KBM-7 (cell line): Measurements from ENCODE around the gene NCAM1.

ENCODE experiments used
- DNase-seq: peaks from one replicate; pipeline ENCODE4 v3.0.0-alpha.2; 2015
- in situ Hi-C: fragments of 300-500 bp; cut with MboI; formaldehyde crosslinking; loops from 2 replicates; pipeline ENCODE4 v1.14.3; 2020; ENCODE audit warnings: low sequenced_read_pairs, low pct_unique_long_range_greater_than_20kb, mixed read lengths

Gene NCAM1

GRCh38 chr11:113073290-113073953, 112.2 kb downstream of the NCAM1 start:
- DNase-seq = no peak
- in situ Hi-C loops = no loop called here

- in situ Hi-C loops = no loop called here
- no peak for DNase-seq
Observed at GRCh38 chr11:113075586-113076095, 114.4 kb downstream of the NCAM1 start.

- in situ Hi-C loops = no loop called here
- no peak for DNase-seq
Observed at GRCh38 chr11:113077379-113077778, 116.2 kb downstream of the NCAM1 start.

GRCh38 chr11:113082341-113082955, 121.2 kb downstream of the NCAM1 start:
- no peak for DNase-seq
- in situ Hi-C loops = no loop called here

DNA sequence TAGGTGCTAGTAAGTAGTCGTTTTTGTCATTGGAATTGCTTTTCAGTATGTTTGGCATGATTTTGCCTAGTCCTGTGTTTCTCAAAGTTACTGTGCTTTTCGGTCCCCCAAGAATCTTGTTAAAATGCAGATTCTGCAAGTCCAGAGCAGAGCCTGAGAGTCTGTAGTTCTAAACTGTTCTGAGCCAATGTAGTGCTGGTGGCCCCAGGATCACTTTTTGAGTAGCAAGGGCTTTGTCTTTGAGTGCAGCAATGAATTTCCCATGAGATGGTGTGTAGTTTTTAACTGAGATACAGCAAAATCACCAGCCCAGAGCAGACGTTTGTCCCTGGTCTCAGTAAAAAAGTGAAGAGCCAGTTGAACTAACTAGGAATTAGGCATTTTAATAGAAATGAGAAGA, 122.4 kb downstream of the NCAM1 start:
- in situ Hi-C loops = no loop called here
- DNase-seq = no peak

DNA sequence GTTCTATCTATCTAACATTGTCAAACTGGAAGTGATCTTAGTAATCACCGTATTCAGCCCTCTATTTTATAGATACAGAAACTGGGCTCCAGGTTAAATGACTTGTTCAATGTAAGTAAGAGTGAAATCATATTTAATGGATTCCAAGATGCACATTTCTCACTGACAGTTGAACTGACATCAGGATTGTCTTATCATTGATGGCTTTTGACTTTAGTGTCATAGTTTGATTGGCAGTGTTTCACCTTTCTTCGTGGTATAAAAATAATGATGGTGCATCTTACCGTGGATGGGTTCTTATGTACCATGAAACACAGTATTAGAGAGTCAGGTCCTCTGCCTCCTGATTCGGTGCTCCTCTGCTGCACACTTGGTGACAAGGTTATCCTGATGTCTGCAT, 123.1 kb downstream of the NCAM1 start:
- DNase-seq = no peak
- in situ Hi-C loops = no loop called here

DNA sequence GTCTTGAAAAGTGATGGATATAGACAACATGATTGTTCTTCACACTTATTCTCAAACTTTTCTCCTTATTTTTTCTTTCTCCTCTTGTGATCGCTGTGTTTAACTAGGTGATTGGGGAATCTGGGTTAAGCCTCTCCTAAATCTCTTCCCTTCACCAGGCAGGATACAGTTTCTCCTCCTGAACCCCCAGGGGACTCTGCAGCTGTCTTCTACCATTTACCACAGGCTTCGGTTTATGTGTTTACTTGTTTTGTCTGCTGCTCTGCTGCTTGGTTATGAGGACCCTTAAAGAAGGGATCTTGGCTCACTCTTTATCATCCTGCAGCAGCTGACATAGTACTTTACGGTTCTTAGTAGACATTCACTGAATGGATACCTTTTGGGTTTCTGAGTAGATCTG, 124.2 kb downstream of the NCAM1 start:
- in situ Hi-C loops = no loop called here
- DNase-seq = no peak

- in situ Hi-C loops = no loop called here
- no peak for DNase-seq
Observed at GRCh38 chr11:113087706-113088105, 126.5 kb downstream of the NCAM1 start.

- no peak for DNase-seq
- in situ Hi-C loops = no loop called here
Observed at GRCh38 chr11:113090716-113091480, 129.7 kb downstream of the NCAM1 start.

DNA sequence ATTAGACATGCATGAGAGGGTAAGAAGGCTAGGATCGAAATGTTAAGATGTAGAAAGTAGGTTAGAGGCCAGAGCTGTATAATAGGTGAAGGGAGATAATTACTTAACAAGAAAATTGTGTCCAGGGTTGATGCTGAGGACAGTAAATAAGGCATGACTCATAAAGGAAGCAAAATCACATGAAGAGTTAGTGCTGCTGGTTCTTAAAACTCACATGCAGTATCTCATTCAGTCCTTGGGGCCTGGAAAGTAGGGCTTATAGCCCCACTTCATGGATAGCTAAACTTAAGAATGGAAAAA, 130.2 kb downstream of the NCAM1 start:
- DNase-seq = no peak
- in situ Hi-C loops = no loop called here

- no peak for DNase-seq
- in situ Hi-C loops = no loop called here
Observed at GRCh38 chr11:113096648-113097047, 135.4 kb downstream of the NCAM1 start.

DNA sequence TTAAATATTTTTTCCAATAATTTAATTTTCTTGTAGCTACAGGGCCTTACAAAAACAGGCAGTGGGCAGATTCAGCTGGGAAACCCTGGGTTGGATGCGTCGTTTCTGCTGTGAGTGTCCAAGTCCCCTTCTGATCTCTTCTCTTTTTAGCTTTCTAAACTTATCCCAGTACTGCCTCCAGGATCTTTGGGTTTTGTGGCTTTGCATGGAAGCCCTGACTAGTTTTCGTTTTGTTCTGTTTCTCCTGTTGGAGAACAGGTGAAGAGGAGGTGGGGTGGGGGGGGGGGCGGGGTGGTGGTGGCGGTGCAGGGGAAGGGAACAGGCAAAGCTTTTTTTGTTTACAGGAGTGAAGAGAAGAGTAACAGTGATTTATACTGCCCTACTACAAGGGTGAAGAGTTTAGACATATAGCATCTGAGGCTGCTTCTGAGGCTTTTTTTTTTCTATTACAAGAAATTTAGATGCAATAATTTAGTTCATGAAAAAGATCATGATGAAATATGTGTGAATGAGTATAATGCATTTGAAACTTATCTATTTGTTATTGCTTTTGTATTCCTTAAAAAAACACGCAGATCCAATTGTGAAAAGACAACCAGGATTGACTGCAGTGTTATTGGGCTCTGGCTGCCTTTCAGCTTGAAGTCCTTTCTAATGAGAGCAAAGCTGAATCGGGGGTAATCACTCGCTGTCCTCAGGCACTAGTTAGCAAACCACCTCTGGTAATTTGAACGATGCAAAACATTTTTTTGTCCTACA, 142.9 kb downstream of the NCAM1 start:
- in situ Hi-C loops = no loop called here
- DNase-seq = no peak

- in situ Hi-C loops = no loop called here
Observed at GRCh38 chr11:113104691-113105251, 143.6 kb downstream of the NCAM1 start.

DNA sequence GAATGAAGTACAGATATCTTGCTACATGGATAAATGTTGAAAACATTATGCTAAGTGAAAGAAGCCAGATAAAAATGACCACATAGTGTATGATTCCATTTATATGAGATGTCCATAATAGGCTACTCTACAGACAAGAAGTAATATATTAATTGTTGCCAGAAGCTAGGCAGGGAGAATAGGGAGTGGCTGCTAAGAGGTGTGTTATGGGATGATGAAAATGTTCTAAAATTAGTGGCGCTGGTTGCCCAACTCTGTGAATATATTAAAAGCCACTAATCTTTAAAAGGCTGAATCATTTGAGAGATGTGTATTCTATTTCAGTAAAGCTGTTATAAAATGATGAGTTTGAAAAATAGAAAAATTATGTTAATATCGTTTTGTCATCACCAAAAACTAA, 144.4 kb downstream of the NCAM1 start:
- DNase-seq = no peak
- in situ Hi-C loops = no loop called here

More at GRCh38 chr11:113104691-113105251, 143.6 kb downstream of the NCAM1 start:
- no peak for DNase-seq

- in situ Hi-C loops = no loop called here
- no peak for DNase-seq
Observed at GRCh38 chr11:113106507-113106906, 145.3 kb downstream of the NCAM1 start.

GRCh38 chr11:113110046-113110445, 148.8 kb downstream of the NCAM1 start:
- no peak for DNase-seq
- in situ Hi-C loops = no loop called here

DNA sequence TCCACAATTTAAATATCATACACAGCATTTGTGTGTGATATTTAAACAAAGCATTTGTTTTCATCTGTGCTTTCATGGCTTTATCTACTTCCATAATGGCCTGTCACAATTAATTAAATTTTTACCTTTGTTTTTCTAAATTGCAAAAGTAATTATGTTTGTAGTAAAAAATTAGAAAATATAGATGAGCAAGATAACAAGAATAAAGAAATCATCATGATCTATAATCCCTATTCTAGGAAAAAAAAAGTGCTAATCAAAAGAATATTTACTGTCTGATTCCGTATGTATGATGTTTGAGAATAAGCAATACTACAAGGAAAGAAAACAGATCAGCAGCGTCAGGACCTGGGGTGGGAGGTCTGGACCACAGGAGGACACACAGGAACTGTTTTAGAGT, 149.9 kb downstream of the NCAM1 start:
- no peak for DNase-seq
- in situ Hi-C loops = no loop called here

- in situ Hi-C loops = no loop called here
Observed at GRCh38 chr11:113112307-113112706, 151.1 kb downstream of the NCAM1 start.

More at GRCh38 chr11:113112307-113112706, 151.1 kb downstream of the NCAM1 start:
- DNase-seq = no peak
